H1 (cell line): ENCODE measurements around the gene NECTIN2. TPM values are rescaled to one million over a fixed set of nuclear protein-coding genes. Genes with fewer than 3 reads are reported as not detected.

ENCODE experiments used
- CTCF ChIA-PET: fragments of 300-600 bp; sonication (Branson Sonifier 250); formaldehyde crosslinking; loops from one replicate; lab custom pipeline; 2021; ENCODE audit not compliant: partially characterized antibody; lab: Charles Lee
- POLR2A ChIA-PET: fragments of 300-600 bp; sonication (Branson Sonifier 250); formaldehyde crosslinking; loops from one replicate; lab custom pipeline; 2021; ENCODE audit warnings: inconsistent platforms; ENCODE audit not compliant: partially characterized antibody; lab: Charles Lee
- DNase-seq, 2 experiments: peaks; one replicate each; pipeline versions ENCODE4 v3.0.0 to v3.0.0-alpha.2; 2010 to 2022; ENCODE audit warnings: low spot score in 2 of 2, low read depth in 1 of 2, mixed read lengths in 1 of 2
- FAIRE-seq: peaks from 2 replicates; lab custom pipeline; 2011; peaks lifted over from hg19 to GRCh38; lab: Jason Lieb, UNC
- H2AFZ ChIP-seq: 2 replicates; pipeline ENCODE4 v1.8.1; 2012; ENCODE audit warnings: low read length, inconsistent platforms
- H2AK5ac ChIP-seq: 2 replicates; pipeline ENCODE4 v1.6.1; 2013; ENCODE audit warnings: low read depth, low read length
- H2BK120ac ChIP-seq: replicated peaks from 2 replicates; pipeline ENCODE3; 2013; ENCODE audit warnings: low read depth, low read length, inconsistent platforms
- H2BK12ac ChIP-seq: 2 replicates; pipeline ENCODE4 v1.6.1; 2013; ENCODE audit warnings: low read depth, low read length
- H2BK15ac ChIP-seq: 2 replicates; pipeline ENCODE4 v1.6.1; 2013; ENCODE audit warnings: low read length
- H2BK20ac ChIP-seq: 2 replicates; pipeline ENCODE4 v1.6.1; 2013; ENCODE audit warnings: low read length
- H2BK5ac ChIP-seq: 2 replicates; pipeline ENCODE4 v1.6.1; 2013; ENCODE audit warnings: low read depth, low read length
- H3K14ac ChIP-seq: 2 replicates; pipeline ENCODE4 v1.6.1; 2013; ENCODE audit warnings: inconsistent platforms; ENCODE audit not compliant: insufficient read length
- H3K18ac ChIP-seq: 2 replicates; pipeline ENCODE4 v1.6.1; 2013; ENCODE audit warnings: low read length; ENCODE audit errors: extremely low read depth
- H3K23ac ChIP-seq: 2 replicates; pipeline ENCODE4 v1.6.1; 2013; ENCODE audit warnings: inconsistent platforms; ENCODE audit not compliant: insufficient read length
- H3K23me2 ChIP-seq: 2 replicates; pipeline ENCODE4 v1.6.1; 2013; ENCODE audit warnings: low read depth, low read length
- H3K27ac ChIP-seq: 2 replicates; pipeline ENCODE4 v1.6.1; 2011; ENCODE audit warnings: low read depth, low read length, inconsistent platforms
- H3K27me3 ChIP-seq, 4 experiments: replicated peaks in 1 of 4; 1 replicate in 1 of 4; 2 replicates in 3 of 4; pipeline versions ENCODE4 v1.6.1 to v1.8.1; 2011 to 2013; ENCODE audit warnings: low read length in 3 of 4, mild to moderate bottlenecking in 3 of 4, inconsistent platforms in 2 of 4, mixed read lengths in 2 of 4, moderate library complexity in 1 of 4; ENCODE audit not compliant: control insufficient read depth in 3 of 4, insufficient read depth in 3 of 4; ENCODE audit errors: extremely low read depth in 1 of 4
- H3K36me3 ChIP-seq, 4 experiments: 2 replicates each; pipeline versions ENCODE4 v1.6.1 to v1.8.1; 2011 to 2013; ENCODE audit warnings: mild to moderate bottlenecking in 4 of 4, low read length in 3 of 4, moderate library complexity in 2 of 4, control low read depth in 1 of 4, inconsistent platforms in 1 of 4; ENCODE audit not compliant: insufficient read depth in 4 of 4, control insufficient read depth in 2 of 4
- H3K4ac ChIP-seq: replicated peaks from 2 replicates; pipeline ENCODE3; 2013; ENCODE audit warnings: low read length, low read depth, mixed read lengths, inconsistent platforms; ENCODE audit not compliant: insufficient read length
- H3K4me1 ChIP-seq, 4 experiments: replicated peaks in 1 of 4; 1 replicate in 1 of 4; 2 replicates in 3 of 4; pipeline versions ENCODE4 v1.6.1 to v1.8.1; 2011 to 2013; ENCODE audit warnings: low read length in 3 of 4, inconsistent platforms in 2 of 4, mixed read lengths in 1 of 4; ENCODE audit not compliant: insufficient read depth in 4 of 4, control insufficient read depth in 3 of 4
- H3K4me2 ChIP-seq, 2 experiments: 2 replicates each; pipeline versions ENCODE4 v1.6.1 to v1.8.1; 2011 to 2013; ENCODE audit warnings: low read depth in 2 of 2, low read length in 2 of 2, control low read depth in 1 of 2, inconsistent platforms in 1 of 2, mild to moderate bottlenecking in 1 of 2; ENCODE audit not compliant: insufficient read depth in 1 of 2
- H3K4me3 ChIP-seq, 4 experiments: fragments of 200-600, 300-600 bp in 1 of 4; sonication (generic), shearing (Covaris generic), sonication (Bioruptor Twin) in 1 of 4; 2 replicates each; pipeline versions ENCODE4 v1.5.1 to v1.8.1; 2011 to 2016; ENCODE audit warnings: low read length in 4 of 4, low read depth in 3 of 4, control low read depth in 2 of 4, inconsistent platforms in 2 of 4, mild to moderate bottlenecking in 2 of 4, mixed read lengths in 1 of 4, moderate library complexity in 1 of 4; ENCODE audit not compliant: insufficient read depth in 2 of 4; ENCODE audit errors: extremely low read depth in 1 of 4
- H3K56ac ChIP-seq: replicated peaks from 2 replicates; pipeline ENCODE3; 2013; ENCODE audit warnings: low read depth, mild to moderate bottlenecking, mixed read lengths, low read length, inconsistent platforms; ENCODE audit not compliant: insufficient read length
- H3K79me1 ChIP-seq: 2 replicates; pipeline ENCODE4 v1.6.1; 2013; ENCODE audit warnings: low read depth, low read length, control low read depth
- H3K79me2 ChIP-seq, 2 experiments: 2 replicates each; pipeline versions ENCODE4 v1.6.1 to v1.8.1; 2012 to 2013; ENCODE audit warnings: low read length in 2 of 2, mild to moderate bottlenecking in 2 of 2, inconsistent platforms in 1 of 2; ENCODE audit not compliant: insufficient read depth in 2 of 2, control insufficient read depth in 1 of 2
- H3K9ac ChIP-seq, 4 experiments: replicated peaks in 1 of 4; 1 replicate in 1 of 4; 2 replicates in 3 of 4; pipeline versions ENCODE4 v1.6.1 to v1.8.1; 2011 to 2013; ENCODE audit warnings: low read depth in 3 of 4, low read length in 3 of 4, control low read depth in 2 of 4, mild to moderate bottlenecking in 2 of 4, moderate library complexity in 2 of 4, inconsistent platforms in 1 of 4; ENCODE audit errors: extremely low read depth in 1 of 4
- H3K9me3 ChIP-seq, 2 experiments: 2 replicates each; pipeline versions ENCODE4 v1.6.1 to v1.8.1; 2012 to 2013; ENCODE audit warnings: mild to moderate bottlenecking in 2 of 2, moderate library complexity in 2 of 2, control low read depth in 1 of 2, inconsistent platforms in 1 of 2, low read depth in 1 of 2, low read length in 1 of 2, mixed read lengths in 1 of 2; ENCODE audit not compliant: insufficient read depth in 2 of 2
- H4K20me1 ChIP-seq, 2 experiments: replicated peaks in 1 of 2; 2 replicates each; pipeline versions ENCODE3 to v1.8.1; 2011 to 2013; ENCODE audit warnings: inconsistent platforms in 2 of 2, low read length in 2 of 2, mild to moderate bottlenecking in 1 of 2; ENCODE audit not compliant: insufficient read depth in 2 of 2, control insufficient read depth in 1 of 2
- H4K5ac ChIP-seq: 2 replicates; pipeline ENCODE4 v1.6.1; 2013; ENCODE audit warnings: low read length, low read depth, mixed read lengths, inconsistent platforms; ENCODE audit not compliant: insufficient read length
- H4K8ac ChIP-seq: 2 replicates; pipeline ENCODE4 v1.8.0; 2013; ENCODE audit warnings: mild to moderate bottlenecking, moderate library complexity, low read length, inconsistent platforms; ENCODE audit not compliant: insufficient read depth; ENCODE audit errors: extremely low read depth
- H4K91ac ChIP-seq: replicated peaks from 2 replicates; pipeline ENCODE3; 2013; ENCODE audit warnings: low read length, mixed read lengths, inconsistent platforms; ENCODE audit not compliant: insufficient read length
- BRCA1 ChIP-seq: IDR thresholded peaks from 2 replicates; pipeline ENCODE4 v1.6.1; 2012; ENCODE audit warnings: low read depth, low read length, improper control_type of control experiment
- CBX8 ChIP-seq: fragments of 300-800, 300-1000 bp; sonication (generic); IDR thresholded peaks from 2 replicates; pipeline ENCODE4 v1.7.1; 2016; ENCODE audit warnings: low read depth, low read length, borderline replicate concordance
- CHD2 ChIP-seq: IDR thresholded peaks from 2 replicates; pipeline ENCODE4 v1.6.1; 2012; ENCODE audit warnings: low read length, improper control_type of control experiment
- POLR2A ChIP-seq, 2 experiments: IDR thresholded peaks; 1 replicate in 1 of 2; 2 replicates in 1 of 2; pipeline ENCODE4 v1.6.1; 2011; ENCODE audit warnings: low read depth in 2 of 2, low read length in 2 of 2, mild to moderate bottlenecking in 2 of 2; ENCODE audit errors: control extremely low read depth in 1 of 2
- POLR2AphosphoS5 ChIP-seq: IDR thresholded peaks from 2 replicates; pipeline ENCODE4 v1.6.1; 2011; ENCODE audit warnings: low read depth, low read length
- ZNF274 ChIP-seq: IDR thresholded peaks from 2 replicates; pipeline ENCODE4 v1.7.0; 2012; ENCODE audit warnings: low read length, borderline replicate concordance; ENCODE audit errors: extremely low read depth
- WGBS, 2 experiments: shearing (Covaris generic) in 1 of 2; methylation state at CpG; one replicate each; pipeline versions ENCODE4 v1.1.6 to v1.1.7; 2013 to 2015; ENCODE audit warnings: low lambda C conversion rate in 2 of 2, mixed read lengths in 2 of 2, inconsistent platforms in 1 of 2, low coverage in 1 of 2, missing lambda C conversion rate in 1 of 2; ENCODE audit not compliant: insufficient replicate concordance in 2 of 2, insufficient coverage in 1 of 2, insufficient read length in 1 of 2; ENCODE audit errors: extremely low coverage in 1 of 2, missing lambda C conversion rate in 1 of 2; 5-methylcytosine and 5-hydroxymethylcytosine counted together
- polyA plus RNA-seq, 7 experiments: library from polyadenylated mRNA; depleted of rRNA in 3 of 7; stranded (reverse) in 5 of 7; unstranded in 2 of 7; fragments of >200 nt in 5 of 7; fragments of 200-250 nt in 2 of 7; gene quantifications; 1 replicate in 5 of 7; 2 replicates in 1 of 7; 4 replicates in 1 of 7; pipeline versions ENCODE4 v1.2.1 to v1.2.3, GENCODE V29; 2011 to 2013; ENCODE audit warnings: missing spikeins in 2 of 7, mixed read lengths in 2 of 7
- total RNA-seq: library from RNA; stranded (reverse); fragmentation: NEBNext Ultra II Directional; extraction: Animal tissue kit (Norgen Biotek cat#: 25700); gene quantifications from 2 replicates; pipeline ENCODE4 v1.2.1, GENCODE V29; 2021

Gene NECTIN2
- total and polyA plus RNA-seq, 2 of the 8 experiments (the other 6 are each of a cell fraction or from before 2014, with no cell fraction given): 184 to 237 TPM

DNA sequence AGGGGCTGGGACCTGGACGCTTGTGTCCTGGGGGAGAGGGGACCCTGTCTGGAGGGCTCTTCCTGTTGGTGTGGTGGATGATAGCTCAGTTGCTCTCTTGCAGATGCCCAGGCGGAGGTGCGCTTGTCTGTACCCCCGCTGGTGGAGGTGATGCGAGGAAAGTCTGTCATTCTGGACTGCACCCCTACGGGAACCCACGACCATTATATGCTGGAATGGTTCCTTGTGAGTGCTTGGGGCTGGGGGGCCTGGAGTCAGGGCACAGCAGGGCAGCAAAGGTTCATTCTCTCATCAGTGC lies 35.0 kb upstream of the NECTIN2 start:
- H3K36me3 ChIP-seq: peaks cover 9 to 30% (median 21%) of the 10 kb centered on the region in 4 experiments; a peak in 5 of 8 replicates
- H4K5ac ChIP-seq: no peak overlapping the region
- ChIA-PET POLR2A (interaction anchor here (0.7 to 6.0 kb wide), 4 partner anchors 11 to 160 kb away, joined by 3 to 37 read pairs (median 16); no protein-coding TSS in a partner anchor), CTCF (interaction anchor here (0.7 to 7.6 kb wide), 2 partner anchors 9 to 27 kb away, joined by 3 to 116 read pairs; no protein-coding TSS in a partner anchor)
- 96% methylated on average over 6 of the region's 7 CpGs; no CpG with 5 or more reads in 1 of the 2 experiments for WGBS, 2 experiments
- no peak overlapping the region for H3K9ac ChIP-seq
- H3K27ac ChIP-seq: no peak overlapping the region
- H3K14ac ChIP-seq: no peak overlapping the region
- H3K4ac ChIP-seq: no peak overlapping the region
- peaks cover 0 to 2% (median under 1%) of the 10 kb centered on the region in 4 experiments; a peak in 3 of 7 replicates for H3K27me3 ChIP-seq
- no peak overlapping the region for H2BK120ac ChIP-seq
- TF ChIP-seq BRCA1 (no peak), POLR2AphosphoS5 (no peak), ZNF274 (no peak), CBX8 (no peak), CHD2 (no peak), POLR2A (IDR thresholded peaks at IDR 0.05; ENCODE audit: control extremely low read depth in 1 of 2, low read depth in 2 of 2, low read length in 2 of 2) (no peak)
- no peak for DNase-seq
- H3K9me3 ChIP-seq: no peaks in the 10 kb centered on the region
- no peak for FAIRE-seq
- peaks cover 5% of the 10 kb centered on the region; the same call in 1 of the 2 replicates for H3K23me2 ChIP-seq
- H3K56ac ChIP-seq: no peak overlapping the region
- no peak overlapping the region for H2AK5ac ChIP-seq
- peaks cover 4 to 34% (median 21%) of the 10 kb centered on the region in 4 experiments for H3K4me1 ChIP-seq
- H2BK15ac ChIP-seq: no peak overlapping the region
- no peak overlapping the region for H2BK12ac ChIP-seq
- H2BK20ac ChIP-seq: no peak overlapping the region
- no peak overlapping the region for H4K91ac ChIP-seq
- peaks cover 2% of the 10 kb centered on the region; the same call in 1 of the 2 replicates for H3K79me1 ChIP-seq
- H3K4me2 ChIP-seq: peak overlapping the region; percentile 17 to 72; a peak in 2 of 4 replicates
- no peak overlapping the region for H2BK5ac ChIP-seq
- peak overlapping the region; percentile 52; the same call in 1 of the 2 replicates for H4K8ac ChIP-seq
- no peak overlapping the region for H2AFZ ChIP-seq
- no peak overlapping the region for H3K18ac ChIP-seq
- H3K4me3 ChIP-seq: no peak overlapping the region
- H3K79me2 ChIP-seq: no peaks in the 10 kb centered on the region
- H3K23ac ChIP-seq: no peak overlapping the region
- H4K20me1 ChIP-seq: peaks cover 8 to 14% of the 10 kb centered on the region in 2 experiments
